ENCODE results near the gene NCOA7. TPM values are rescaled to one million over a fixed set of nuclear protein-coding genes. Genes with fewer than 3 reads are reported as not detected.

NCOA7 gene
- total and polyA plus RNA-seq, 9 of the 15 experiments (the other 6 are each of a cell fraction or from before 2014, with no cell fraction given), result 5.8 to 14.6 (median 9.3) TPM

- TF ChIP-seq AFF4 (CRISPR knock-in tag; IDR thresholded peaks at IDR 0.05) (peak; percentile 97), ZNF589 (CRISPR knock-in tag; IDR thresholded peaks at IDR 0.05; ENCODE audit: low read depth) (peak; percentile 84), STAT5B (CRISPR knock-in tag; IDR thresholded peaks at IDR 0.05) (no peak), HMGXB4 (CRISPR knock-in tag; IDR thresholded peaks at IDR 0.05) (peak; percentile 53), CTCF (IDR thresholded peaks at IDR 0.05 in 2 of 3, conservative IDR thresholded peaks at IDR 0.05 in 1 of 3; ENCODE audit: insufficient read depth in 2 of 3, low read depth in 1 of 3, low read length in 3 of 3) (no peak), CREB1 (IDR thresholded peaks at IDR 0.05) (no peak; the same call in 1 of the 2 replicates), CREB1 (CRISPR knock-in tag; IDR thresholded peaks at IDR 0.05) (peak; percentile 49), U2AF1 (optimal IDR thresholded peaks at IDR 0.05; ENCODE audit: low read depth, low read length) (no peak), NR4A1 (CRISPR knock-in tag; IDR thresholded peaks at IDR 0.05) (no peak; the same call in 1 of the 2 replicates), NR4A1 (tag; IDR thresholded peaks at IDR 0.05) (peak; percentile 76; the same call in 1 of the 2 replicates), ZNF644 (tag; IDR thresholded peaks at IDR 0.05; ENCODE audit: low read depth) (no peak; the same call in 1 of the 2 replicates), CTBP1 (IDR thresholded peaks at IDR 0.05; ENCODE audit: borderline replicate concordance) (peak; percentile 26), KLF13 (tag; IDR thresholded peaks at IDR 0.05; ENCODE audit: borderline replicate concordance, low read depth) (0 out of 2 replicates have a peak, but pooled peaks have one; percentile 44), GTF2A2 (tag; IDR thresholded peaks at IDR 0.05) (peak; percentile 74), KDM4B (IDR thresholded peaks at IDR 0.05; ENCODE audit: borderline replicate concordance in 2 of 2, low read depth in 1 of 2) (no peak), CLOCK (CRISPR knock-in tag; IDR thresholded peaks at IDR 0.05; ENCODE audit: borderline replicate concordance) (no peak)
Observed at GRCh38 chr6:125780540-125781313, 10.0 kb upstream of the NCOA7 start (continued).
